CD4-positive, alpha-beta T cell treated with Interleukin-21 for 1 hour (primary cell): Measurements from ENCODE around the gene SYCE1L.
A peak's percentile ranks its signal among the peaks of the same experiment; 100 is the strongest.
"Not testable (repeated sequence)": the region's sequence is repeated elsewhere in the genome, so short reads cannot be mapped to it uniquely, and the experiment has no call there.

Experiments used
- DNase-seq: peaks from one replicate; pipeline ENCODE4 v3.0.0-alpha.2; 2020

SYCE1L gene

DNA sequence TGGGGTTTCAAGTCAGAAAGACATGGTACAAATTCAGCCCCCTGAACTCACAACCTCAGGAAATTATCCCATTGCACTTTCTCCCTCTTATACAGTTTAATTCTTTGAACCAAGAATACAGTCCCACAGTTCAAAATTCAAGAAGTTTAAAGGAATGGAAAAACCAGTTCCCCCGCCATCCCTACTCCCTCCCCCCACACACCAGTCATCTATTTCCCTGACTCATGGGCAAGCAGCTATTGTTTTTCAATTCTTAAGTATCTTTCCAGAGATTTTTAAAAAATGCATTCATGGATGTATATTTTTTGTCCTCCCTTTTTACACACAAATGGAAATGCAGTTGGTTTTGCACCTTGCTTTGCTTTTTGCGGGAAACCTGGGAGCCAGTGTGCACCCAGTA lies 7.3 kb downstream of the SYCE1L start:
- DNase-seq, result no peak

- no peak for DNase-seq
These were observed 7.8 kb downstream of the SYCE1L start for GRCh38 chr16:77207030-77207429.

DNA sequence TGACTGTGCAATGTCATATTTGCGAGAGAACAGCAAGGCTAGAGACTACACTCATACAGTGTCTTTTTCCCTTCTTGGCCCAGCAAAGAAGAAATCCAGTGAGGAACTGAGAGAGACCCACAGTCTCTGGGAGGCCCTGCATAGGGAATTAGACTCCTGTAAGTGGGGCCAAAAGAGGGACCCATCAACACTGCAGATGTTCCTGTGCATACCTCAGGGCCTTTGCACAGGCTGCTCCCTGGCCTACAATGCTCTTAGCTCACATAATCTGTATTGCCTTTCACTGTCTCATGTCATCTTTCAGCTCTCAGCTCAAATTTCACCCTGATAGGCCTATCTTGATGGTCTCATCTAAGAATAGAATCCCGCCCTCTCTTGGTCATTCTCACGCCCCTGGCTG lies 9.2 kb downstream of the SYCE1L start:
- no peak for DNase-seq

DNA sequence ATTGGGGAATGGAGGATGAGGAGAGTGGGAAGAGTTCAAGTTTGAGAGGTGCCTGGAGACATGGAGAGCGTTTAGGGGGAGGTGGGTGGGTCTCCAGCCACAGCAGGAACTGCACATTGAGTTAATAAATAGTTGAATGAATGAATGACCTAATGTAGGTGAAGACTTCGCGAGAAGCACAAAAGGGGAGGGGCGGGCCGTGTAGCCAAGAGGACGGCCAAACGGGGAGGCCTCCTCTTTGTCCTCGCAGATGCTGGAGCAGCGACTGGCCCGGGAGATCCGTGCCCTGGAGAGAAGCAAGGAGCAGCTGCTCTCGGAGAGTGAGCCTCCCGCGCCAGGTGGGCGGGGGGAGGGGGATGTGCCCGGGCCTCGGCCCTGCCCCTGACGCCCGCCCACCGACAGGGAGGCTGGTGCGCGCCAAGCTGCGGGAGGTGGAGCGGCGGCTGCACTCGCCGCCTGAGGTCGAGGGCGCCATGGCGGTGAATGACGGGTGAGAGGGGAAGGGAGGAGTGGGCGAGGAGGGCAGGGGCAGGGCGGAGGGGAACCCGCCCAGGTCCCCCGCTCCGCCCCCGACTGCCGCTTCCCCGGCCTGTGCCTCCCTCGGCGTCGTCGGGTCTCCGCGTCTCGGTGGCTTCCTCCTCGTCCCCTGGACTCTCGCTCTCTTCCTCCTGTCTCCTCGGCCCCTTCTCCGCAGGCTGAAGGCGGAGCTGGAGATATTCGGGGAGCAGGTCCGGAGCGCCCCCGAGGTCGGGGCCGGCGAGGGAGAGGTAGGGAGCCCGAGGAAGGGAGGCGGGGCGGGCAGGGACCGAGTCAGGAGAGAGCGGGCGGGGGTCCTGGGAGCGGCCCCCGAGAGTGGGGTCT lies 12.9 kb downstream of the SYCE1L start:
- DNase-seq, result peak; percentile 82

DNA sequence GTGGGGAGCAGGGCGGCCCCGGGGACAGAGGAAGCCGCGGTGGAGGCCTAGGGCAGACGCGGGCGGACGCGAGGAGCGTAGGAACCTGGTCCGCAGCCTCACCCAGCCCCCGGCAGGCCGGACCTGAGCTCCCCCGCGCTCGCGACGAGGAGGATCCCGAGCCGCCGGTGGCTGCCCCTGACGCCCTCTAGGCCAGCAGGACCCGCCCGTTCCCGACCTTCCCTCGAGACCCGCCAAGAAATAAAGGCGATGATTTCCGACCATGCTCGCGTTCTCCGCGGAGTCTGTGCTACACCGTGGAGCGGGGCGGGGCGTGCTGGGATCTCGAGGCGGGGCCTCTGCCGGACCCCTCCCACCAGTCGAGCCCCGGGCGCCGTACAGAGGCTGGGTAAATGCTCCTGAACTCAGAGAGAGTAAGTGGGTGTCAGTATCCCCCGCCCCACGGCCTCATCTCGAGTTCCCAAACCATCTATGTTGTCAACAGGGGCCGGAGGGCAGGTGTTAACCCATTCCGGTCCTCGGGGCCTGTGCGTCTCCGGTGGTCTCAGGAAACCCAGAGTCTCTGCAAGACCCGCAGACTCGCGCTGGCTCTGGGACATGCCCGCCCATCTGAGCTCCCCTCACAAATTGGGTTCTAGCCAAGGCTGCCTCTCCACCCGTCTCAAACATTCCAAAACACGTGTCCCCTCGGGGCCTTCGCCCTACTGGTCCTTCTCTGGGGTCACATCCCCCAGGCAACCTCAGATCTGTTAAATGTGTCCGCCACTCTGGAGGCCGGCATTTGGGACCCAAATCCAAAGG lies 13.7 kb downstream of the SYCE1L start:
- peak; percentile 75 for DNase-seq

DNA sequence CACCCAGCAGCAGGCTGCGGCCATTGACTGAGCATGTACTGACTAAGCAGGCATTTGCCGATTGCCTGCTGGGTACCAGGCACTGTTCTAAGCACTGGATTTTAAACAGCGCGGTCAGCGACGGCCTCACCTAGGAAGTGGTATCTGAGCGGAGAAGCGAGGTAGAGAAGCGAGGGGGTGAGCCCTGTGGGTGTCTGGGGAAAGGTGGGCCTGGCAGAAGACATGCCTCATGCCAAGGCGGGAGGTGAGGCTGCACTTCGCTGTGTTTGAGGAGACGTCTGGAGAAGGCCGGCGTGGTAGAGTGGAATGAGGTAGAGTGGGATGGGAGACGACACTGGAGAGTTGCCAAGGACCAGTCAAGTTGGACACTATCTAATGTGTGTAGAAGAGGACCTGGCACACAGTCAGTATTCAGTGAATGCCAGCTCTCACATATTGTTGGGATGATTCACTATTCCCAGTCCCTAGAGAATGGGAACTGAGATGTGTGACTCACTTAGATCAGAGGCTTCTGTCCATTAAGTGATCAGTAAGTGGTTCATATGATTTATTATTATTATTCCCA lies 14.4 kb downstream of the SYCE1L start:
- no peak for DNase-seq

DNA sequence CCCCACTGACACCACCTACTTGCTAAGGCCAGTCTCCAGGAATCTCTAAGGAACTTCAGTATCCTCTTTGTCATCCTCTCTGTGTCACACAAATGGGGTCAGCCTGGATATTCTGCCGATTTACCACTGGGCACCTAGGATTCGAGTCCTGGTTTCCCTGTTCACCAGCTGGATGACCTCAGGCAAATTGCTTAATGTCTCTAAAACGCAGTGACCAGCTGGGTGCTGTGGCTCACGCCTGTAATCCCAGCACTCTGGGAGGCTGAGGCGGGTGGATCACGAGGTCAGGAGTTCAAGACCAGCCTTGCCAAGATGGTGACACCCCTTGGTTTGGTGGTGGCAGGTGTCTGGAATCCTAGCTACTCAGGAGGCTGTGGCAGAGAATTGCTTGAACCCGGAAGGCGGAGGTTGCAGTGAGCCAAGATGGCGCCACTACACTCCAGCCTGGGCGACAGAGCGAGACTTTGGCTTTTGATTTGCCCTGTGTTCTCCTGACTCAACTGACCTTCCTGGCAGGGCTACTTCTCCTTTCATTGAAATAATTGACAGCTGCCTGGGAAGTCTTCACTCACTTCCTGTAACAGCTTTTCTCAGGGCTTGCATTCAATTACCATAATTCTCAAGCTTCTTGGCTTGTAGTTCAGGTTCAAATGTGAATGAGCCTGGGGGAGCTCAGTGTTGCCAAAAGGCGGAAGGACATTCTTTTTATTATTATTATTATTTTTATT lies 15.4 kb downstream of the SYCE1L start:
- DNase-seq, result no peak

DNA sequence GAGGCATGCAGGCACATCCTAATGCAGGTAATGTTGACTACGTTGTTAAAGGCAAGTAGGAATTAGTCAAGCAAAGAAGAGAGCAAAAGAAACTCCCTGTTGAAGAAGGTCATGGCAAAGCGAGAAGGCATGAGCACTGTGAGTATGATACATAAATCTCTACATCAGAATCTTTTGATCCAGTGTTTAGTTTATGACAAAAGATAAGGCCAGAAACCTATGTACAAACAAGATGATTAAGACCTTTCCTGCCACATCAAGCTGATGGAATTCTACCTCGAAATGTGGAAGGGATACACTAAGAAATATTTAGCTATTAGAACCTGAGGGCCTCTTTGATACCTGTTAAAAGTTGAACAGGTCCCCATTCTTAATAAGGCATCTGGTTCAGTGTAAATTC lies 20.2 kb downstream of the SYCE1L start:
- no peak for DNase-seq

GRCh38 chr16:77220427-77220826 lies 21.2 kb downstream of the SYCE1L start:
- no peak for DNase-seq

DNA sequence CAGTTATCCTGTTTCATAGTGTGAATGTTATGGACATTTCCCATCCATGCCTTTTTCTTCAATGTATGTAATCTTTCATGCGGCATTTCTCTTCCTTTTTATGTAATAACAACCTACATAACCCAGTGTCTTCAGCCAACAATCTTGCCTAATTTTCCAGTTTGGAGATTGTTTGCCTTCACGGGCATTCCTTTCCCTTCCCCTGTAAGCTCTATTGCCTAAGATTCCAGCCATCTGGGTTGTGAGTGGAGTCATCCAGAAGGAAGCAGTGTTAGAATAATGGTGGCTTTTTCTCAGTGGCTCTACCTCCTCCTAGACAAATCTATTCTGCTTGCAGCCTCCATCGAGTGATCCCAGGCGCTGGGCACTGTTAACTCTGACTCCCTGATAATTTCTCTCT lies 22.3 kb downstream of the SYCE1L start:
- no peak for DNase-seq

DNA sequence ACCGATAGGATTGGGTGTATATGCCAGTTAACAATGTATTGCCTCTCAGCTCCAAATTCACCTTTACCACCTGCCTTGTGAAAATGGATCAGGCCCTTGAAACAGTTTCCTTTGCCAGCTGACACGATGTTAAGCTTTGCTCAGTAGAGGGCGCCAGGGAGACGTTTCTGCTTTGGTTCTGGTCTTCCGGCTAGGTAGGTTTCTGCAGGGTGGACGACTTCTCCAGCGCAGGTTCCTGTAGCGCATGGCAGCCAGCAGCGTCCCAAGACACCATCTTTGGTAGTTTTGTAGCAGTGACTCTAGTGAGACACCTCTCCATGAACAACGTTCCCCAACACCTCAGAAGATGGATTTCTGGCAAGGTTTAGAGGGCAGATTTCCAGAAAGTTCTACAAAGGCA lies 24.0 kb downstream of the SYCE1L start:
- peak; percentile 22 for DNase-seq

DNA sequence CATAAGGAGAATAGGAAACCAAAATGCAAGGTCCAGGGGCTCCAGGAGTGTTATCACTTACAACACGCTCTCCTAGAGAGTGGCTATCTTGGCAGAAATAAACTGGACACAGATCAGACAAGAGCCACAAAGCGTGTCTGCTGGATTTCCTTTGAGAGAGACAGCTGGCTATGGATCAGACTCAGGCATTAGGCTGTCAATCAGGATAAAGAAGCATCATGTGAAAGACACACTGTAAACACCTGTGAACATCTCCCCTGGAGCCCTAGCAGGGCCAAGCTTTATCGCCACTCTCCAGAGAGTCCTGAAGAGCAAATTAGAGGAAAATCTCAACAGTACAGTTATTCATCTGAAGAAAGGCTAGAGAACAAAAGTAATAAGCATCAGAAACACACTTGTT lies 26.0 kb downstream of the SYCE1L start:
- no peak for DNase-seq

DNA sequence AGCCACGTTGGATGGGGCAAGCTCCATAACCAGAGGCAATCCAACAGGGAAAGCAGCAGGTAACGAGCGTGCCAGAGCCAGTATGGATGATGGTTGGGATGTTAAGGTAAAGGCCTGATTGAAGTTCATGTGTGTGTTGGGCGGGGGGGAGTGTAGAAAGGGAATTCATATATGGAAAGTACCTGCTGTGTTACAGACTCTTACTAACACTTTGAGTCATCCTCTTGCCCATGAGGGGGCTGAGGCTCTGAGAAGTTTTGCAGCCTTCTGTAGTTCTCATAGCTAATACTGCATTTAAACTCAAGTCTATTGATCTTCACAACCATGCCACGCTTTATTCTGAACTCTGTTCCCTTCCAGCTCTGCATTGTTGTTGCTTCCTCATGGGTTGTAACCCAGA lies 28.5 kb downstream of the SYCE1L start:
- DNase-seq, result no peak

- no peak for DNase-seq
These were observed 31.8 kb downstream of the SYCE1L start for GRCh38 chr16:77231047-77231446.

DNA sequence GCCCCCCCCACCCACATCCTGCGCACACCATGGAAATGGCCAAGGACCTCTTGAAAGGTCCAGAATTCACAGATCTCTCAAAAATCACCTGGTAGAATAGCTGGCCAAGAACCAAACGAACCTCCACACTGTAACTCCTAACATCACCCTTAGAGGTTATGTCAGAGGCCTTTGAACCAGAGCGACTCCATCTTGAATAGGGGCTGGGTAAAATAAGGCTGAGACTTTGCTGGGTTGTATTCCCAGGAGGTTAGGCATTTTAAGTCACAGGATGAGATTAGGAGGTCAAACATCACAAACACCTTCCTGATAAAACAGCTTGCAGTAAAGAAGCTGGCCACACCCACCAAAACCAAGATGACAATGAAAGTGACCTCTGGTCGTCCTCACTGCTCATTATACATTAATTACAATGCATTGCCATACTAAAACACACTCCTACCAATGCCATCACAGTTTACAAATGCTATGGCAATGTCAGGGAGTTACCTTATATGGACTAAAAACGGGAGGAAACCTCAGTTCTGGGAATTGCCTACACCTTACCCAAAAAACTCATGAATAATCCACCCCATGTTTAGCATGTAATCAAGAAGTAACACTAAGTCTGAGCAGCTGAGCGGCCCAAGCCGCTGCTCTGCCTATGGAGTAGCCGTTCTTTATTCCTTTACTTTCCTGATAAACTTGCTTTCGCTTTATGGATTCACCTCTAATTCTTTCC lies 34.8 kb downstream of the SYCE1L start:
- no peak for DNase-seq

DNA sequence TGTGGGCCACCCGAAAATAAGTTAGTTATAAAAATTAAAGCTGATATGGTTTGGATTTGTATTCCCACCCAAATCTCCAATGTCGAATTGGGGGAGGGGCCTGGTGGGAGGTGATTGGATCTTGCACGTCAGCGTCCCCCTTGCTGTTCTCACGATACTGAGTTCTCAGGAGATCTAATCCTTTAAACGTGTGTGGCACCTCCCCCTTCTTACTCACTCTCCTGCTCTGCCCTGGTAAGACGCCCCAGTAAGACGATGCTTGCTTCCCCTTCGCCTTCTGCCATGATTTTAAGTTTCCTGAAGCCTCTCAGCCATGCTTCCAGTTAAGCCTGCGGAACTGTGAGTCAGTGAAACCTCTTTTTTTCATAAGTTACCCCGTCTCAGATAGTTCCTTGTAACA lies 35.4 kb downstream of the SYCE1L start:
- no peak for DNase-seq

- DNase-seq, result peak; percentile 89
These were observed 36.9 kb downstream of the SYCE1L start for GRCh38 chr16:77236063-77236511.

DNA sequence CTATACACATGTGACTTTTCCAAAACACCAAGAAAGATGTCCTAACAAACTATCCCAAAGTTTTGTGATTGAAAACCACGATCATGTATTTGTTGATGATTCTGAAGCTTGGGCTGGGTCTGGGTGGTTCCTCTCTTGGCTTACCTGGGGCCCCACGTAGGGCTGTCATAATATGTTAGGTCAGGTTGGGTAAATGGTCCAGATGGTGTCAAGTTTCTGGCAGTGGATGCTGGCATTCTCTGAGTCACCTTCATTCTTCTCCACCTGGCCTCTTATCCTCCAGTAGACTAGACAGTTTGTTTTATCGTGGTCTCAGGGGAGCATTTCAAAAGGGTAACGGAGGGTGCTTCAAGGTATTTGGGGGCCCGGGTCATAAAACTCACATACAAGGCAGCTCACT lies 39.4 kb downstream of the SYCE1L start:
- no peak for DNase-seq

DNA sequence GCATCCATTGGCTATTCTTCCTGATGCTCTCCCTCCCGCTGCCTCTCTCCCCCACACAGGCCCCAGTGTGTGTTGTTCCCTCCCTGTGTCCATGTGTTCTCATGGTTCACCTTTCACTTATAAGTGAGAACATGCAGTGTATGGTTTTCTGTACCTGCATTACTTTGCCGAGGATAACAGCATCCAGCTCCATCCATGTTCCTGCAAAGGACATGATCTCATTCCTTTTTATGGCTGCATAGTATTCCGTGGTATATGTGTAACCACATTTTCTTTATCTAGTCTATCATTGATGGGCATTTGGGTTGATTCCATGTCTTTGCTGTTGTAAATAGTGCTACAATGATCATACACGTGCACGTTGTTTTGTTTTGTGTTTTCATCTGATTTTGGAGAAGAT lies 43.3 kb downstream of the SYCE1L start:
- not testable (repeated sequence) for DNase-seq

- no peak for DNase-seq
These were observed 46.9 kb downstream of the SYCE1L start for GRCh38 chr16:77246150-77246549.

DNA sequence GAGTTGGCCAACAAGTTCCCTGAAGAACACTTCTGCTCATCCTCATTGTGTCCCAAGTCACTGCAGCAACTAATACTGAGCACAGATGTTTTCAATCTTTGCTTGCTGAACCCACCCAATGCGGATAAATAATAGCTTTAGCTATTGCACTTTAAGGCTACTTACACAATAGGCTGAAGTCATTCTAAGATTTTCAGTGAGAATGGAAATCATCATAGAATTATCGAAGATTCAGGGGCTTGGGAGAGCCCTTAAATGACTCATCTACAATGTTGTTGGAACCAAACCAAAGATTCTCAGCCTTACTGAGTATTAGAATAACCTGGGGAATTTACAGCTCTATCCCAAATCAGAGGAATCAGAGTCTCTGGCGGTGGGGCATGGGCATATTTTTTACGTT lies 51.2 kb downstream of the SYCE1L start:
- DNase-seq, result no peak
